ENCODE data around the gene ENDOG.
"Not testable (repeated sequence)": the region's sequence is repeated elsewhere in the genome, so short reads cannot be mapped to it uniquely, and the experiment has no call there.

- TF ChIP-seq POLR2A (IDR thresholded peaks at IDR 0.05; ENCODE audit: extremely low read depth, insufficient read length); MAX (IDR thresholded peaks at IDR 0.05; ENCODE audit: low read depth, low read length): not testable (repeated sequence)
Measured at GRCh38 chr9:128794961-128795360, 23.3 kb upstream of the ENDOG start.
